Measurements from ENCODE around the gene KLHL36.

The KLHL36 gene

DNA sequence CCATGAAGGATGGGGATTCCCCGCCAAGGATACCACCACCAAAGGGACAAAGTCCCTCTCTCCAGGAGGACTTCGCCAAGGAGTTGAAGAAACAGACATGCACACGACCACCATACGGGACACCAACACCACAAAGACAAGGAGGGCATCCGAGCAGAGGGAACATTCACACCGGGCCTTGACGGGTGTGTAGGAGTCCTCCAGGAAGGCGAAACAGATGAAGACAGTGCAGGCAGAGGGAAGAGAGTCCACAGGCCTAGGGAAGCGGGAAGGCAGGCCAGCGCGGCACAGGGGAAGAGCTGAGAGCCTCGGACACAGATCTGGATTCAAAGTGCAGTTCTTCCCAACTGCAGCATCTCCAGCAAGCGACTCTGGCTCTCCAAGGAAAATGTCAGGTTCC lies 41.2 kb upstream of the KLHL36 start:
- Histone ChIP-seq H3K36me3 (ENCODE audit: control insufficient read depth in 2 of 2, insufficient read depth in 2 of 2, low read length in 2 of 2) (no peaks in the 10 kb centered on the region), H3K27ac (ENCODE audit: low read depth in 2 of 2, low read length in 2 of 2) (peak overlapping the region in 1 of 2 donors; percentile 5), H3K27me3 (ENCODE audit: control insufficient read depth in 2 of 2, insufficient read depth in 2 of 2, low read length in 2 of 2) (no peaks in the 10 kb centered on the region), H3K4me3 (ENCODE audit: low read length in 2 of 2) (no peak overlapping the region), H3K4me1 (ENCODE audit: control insufficient read depth in 2 of 2, insufficient read depth in 2 of 2, low read length in 2 of 2) (peaks cover 3 to 28% of the 10 kb centered on the region in 2 donors), H3K9ac (ENCODE audit: low read depth in 1 of 2, low read length in 2 of 2) (no peak overlapping the region), H3K9me3 (ENCODE audit: control insufficient read depth in 2 of 2, low read length in 2 of 2) (no peaks in the 10 kb centered on the region)

DNA sequence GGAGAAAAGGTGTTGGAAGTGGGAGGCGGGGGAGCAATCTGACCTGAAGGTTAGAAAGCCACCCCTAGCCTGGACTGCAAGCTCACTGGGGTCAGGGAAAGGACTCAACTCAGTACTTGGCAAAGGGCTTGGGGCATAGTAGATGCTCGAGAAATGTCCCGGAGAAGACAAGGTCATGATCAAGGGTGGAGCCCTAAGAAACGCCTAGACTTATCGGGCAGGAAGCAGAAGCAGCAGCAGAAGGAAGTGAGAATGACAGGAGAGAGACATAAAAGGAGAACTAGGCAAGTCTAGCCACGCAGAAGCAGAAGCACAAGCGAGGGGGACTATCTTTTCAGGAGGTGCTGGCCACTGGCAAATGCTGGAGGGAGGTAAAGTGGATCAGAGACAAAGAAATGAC lies 40.6 kb upstream of the KLHL36 start:
- Histone ChIP-seq H3K36me3 (ENCODE audit: control insufficient read depth in 2 of 2, insufficient read depth in 2 of 2, low read length in 2 of 2) (no peaks in the 10 kb centered on the region), H3K4me3 (ENCODE audit: low read length in 2 of 2) (peak overlapping the region in 1 of 2 donors; percentile 20), H3K27me3 (ENCODE audit: control insufficient read depth in 2 of 2, insufficient read depth in 2 of 2, low read length in 2 of 2) (no peaks in the 10 kb centered on the region), H3K4me1 (ENCODE audit: control insufficient read depth in 2 of 2, insufficient read depth in 2 of 2, low read length in 2 of 2) (peaks cover 3 to 30% of the 10 kb centered on the region in 2 donors), H3K9ac (ENCODE audit: low read depth in 1 of 2, low read length in 2 of 2) (peak overlapping the region in 1 of 2 donors; percentile 8), H3K9me3 (ENCODE audit: control insufficient read depth in 2 of 2, low read length in 2 of 2) (no peaks in the 10 kb centered on the region), H3K27ac (ENCODE audit: low read depth in 2 of 2, low read length in 2 of 2) (peak overlapping the region in 1 of 2 donors; percentile 45)

DNA sequence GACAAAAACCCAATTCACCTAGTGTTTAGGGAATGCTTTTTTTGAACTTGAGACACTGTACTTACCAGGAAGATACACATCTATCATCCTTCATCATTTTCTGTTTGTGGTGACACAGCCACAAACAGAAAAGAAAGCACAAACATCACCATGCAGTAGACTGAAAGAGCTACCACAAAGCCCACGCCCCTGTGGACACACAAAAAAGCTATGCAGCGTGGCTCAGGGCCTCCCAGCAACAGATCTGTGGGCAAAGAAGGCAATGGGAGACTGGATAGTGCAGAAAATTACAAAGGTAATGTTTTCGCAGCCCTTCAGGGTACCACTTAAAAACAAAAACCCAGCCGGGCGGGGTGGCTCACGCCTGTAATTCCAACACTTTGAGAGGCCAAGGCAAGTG lies 40.0 kb upstream of the KLHL36 start:
- Histone ChIP-seq H3K27ac (ENCODE audit: low read depth in 2 of 2, low read length in 2 of 2) (peak overlapping the region; percentile 7 to 60), H3K36me3 (ENCODE audit: control insufficient read depth in 2 of 2, insufficient read depth in 2 of 2, low read length in 2 of 2) (no peaks in the 10 kb centered on the region), H3K4me3 (ENCODE audit: low read length in 2 of 2) (peak overlapping the region in 1 of 2 donors; percentile 20), H3K9ac (ENCODE audit: low read depth in 1 of 2, low read length in 2 of 2) (no peak overlapping the region), H3K4me1 (ENCODE audit: control insufficient read depth in 2 of 2, insufficient read depth in 2 of 2, low read length in 2 of 2) (peaks cover 3 to 27% of the 10 kb centered on the region in 2 donors), H3K9me3 (ENCODE audit: control insufficient read depth in 2 of 2, low read length in 2 of 2) (no peaks in the 10 kb centered on the region), H3K27me3 (ENCODE audit: control insufficient read depth in 2 of 2, insufficient read depth in 2 of 2, low read length in 2 of 2) (no peaks in the 10 kb centered on the region)

DNA sequence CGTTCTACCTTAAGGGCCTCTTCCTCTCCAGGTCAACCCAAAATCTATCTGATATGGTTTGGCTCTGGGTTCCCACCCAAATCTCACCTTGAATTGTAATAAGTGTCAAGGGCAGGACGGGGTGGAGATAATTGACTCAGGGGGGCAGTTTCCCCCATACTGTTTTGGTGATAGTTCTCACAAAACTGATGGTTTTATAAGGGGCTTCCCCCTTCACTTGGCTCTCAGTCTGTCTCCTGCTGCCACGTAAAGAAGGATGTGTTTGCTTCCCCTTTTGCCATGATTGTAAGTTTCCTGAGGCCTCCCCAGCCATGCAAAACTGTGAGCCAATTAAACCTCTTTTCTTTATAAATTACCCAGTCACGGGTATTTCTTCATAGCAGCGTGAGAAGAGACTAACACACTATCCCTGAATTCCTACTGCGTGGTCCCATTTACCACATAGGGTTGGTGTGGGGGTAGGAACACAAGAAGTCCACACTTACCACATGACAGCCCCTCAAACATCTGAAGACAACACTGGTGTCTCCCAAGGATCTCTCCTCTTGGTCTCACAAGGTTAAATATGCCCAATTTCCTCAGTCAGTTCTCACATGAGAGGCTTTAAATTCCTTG lies 38.6 kb upstream of the KLHL36 start:
- H3K4me1 ChIP-seq (ENCODE audit: control insufficient read depth in 2 of 2, insufficient read depth in 2 of 2, low read length in 2 of 2) = peaks cover 0 to 24% of the 10 kb centered on the region in 2 donors
- H3K27ac ChIP-seq (ENCODE audit: low read depth in 2 of 2, low read length in 2 of 2) = peak overlapping the region in 1 of 2 donors; percentile 38
- no peaks in the 10 kb centered on the region for H3K36me3 ChIP-seq (ENCODE audit: control insufficient read depth in 2 of 2, insufficient read depth in 2 of 2, low read length in 2 of 2)
- no peaks in the 10 kb centered on the region for H3K9me3 ChIP-seq (ENCODE audit: control insufficient read depth in 2 of 2, low read length in 2 of 2)
- H3K9ac ChIP-seq (ENCODE audit: low read depth in 1 of 2, low read length in 2 of 2) = no peak overlapping the region
- H3K27me3 ChIP-seq (ENCODE audit: control insufficient read depth in 2 of 2, insufficient read depth in 2 of 2, low read length in 2 of 2) = no peaks in the 10 kb centered on the region
- H3K4me3 ChIP-seq (ENCODE audit: low read length in 2 of 2) = no peak overlapping the region

DNA sequence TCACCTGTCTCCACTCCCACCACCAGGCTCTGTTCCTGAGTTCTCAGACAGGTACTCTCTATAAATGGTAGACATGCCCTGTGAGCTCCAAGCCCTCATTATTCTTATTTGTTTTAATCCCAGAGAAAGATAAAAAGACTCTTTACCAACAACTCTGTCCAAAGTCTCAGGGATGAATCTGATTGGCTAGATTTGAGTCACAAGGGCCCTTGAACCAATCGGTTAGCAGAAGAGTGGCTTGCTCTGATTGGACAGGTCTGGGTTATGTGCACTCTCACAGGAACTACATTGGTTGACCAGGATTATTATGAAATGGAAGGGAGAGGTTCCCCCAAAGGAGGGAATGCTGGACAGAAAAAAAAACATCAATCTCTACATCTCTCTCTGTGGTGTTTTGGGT lies 37.9 kb upstream of the KLHL36 start:
- no peak overlapping the region for H3K27ac ChIP-seq (ENCODE audit: low read depth in 2 of 2, low read length in 2 of 2)
- H3K9ac ChIP-seq (ENCODE audit: low read depth in 1 of 2, low read length in 2 of 2) = no peak overlapping the region
- no peaks in the 10 kb centered on the region for H3K27me3 ChIP-seq (ENCODE audit: control insufficient read depth in 2 of 2, insufficient read depth in 2 of 2, low read length in 2 of 2)
- H3K9me3 ChIP-seq (ENCODE audit: control insufficient read depth in 2 of 2, low read length in 2 of 2) = no peaks in the 10 kb centered on the region
- peaks cover 0 to under 1% of the 10 kb centered on the region in 2 donors for H3K36me3 ChIP-seq (ENCODE audit: control insufficient read depth in 2 of 2, insufficient read depth in 2 of 2, low read length in 2 of 2)
- no peak overlapping the region for H3K4me3 ChIP-seq (ENCODE audit: low read length in 2 of 2)
- peaks cover 0 to 26% of the 10 kb centered on the region in 2 donors for H3K4me1 ChIP-seq (ENCODE audit: control insufficient read depth in 2 of 2, insufficient read depth in 2 of 2, low read length in 2 of 2)

DNA sequence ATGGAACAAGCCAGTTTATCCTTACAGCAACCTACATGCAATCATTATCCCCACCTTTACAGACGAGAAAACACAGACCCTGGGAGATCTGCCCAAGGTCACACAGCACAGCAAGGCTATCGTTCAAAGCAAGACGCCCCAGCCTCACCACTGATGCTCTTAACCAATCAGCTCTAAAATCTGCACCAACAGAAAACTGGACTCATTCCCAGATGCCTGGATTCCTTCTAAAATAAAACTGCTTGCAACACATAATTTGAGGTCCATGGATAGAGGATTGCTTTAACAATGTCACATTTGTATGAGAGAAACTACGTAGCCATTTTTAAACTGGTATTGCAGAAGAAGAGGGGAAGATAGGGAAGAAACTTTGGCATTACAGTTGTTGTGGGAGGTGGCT lies 37.3 kb upstream of the KLHL36 start:
- Histone ChIP-seq H3K4me3 (ENCODE audit: low read length in 2 of 2) (no peak overlapping the region), H3K27ac (ENCODE audit: low read depth in 2 of 2, low read length in 2 of 2) (no peak overlapping the region), H3K4me1 (ENCODE audit: control insufficient read depth in 2 of 2, insufficient read depth in 2 of 2, low read length in 2 of 2) (peaks cover 0 to 23% of the 10 kb centered on the region in 2 donors), H3K9ac (ENCODE audit: low read depth in 1 of 2, low read length in 2 of 2) (no peak overlapping the region), H3K36me3 (ENCODE audit: control insufficient read depth in 2 of 2, insufficient read depth in 2 of 2, low read length in 2 of 2) (peaks cover 0 to 3% of the 10 kb centered on the region in 2 donors), H3K9me3 (ENCODE audit: control insufficient read depth in 2 of 2, low read length in 2 of 2) (no peaks in the 10 kb centered on the region), H3K27me3 (ENCODE audit: control insufficient read depth in 2 of 2, insufficient read depth in 2 of 2, low read length in 2 of 2) (no peaks in the 10 kb centered on the region)

DNA sequence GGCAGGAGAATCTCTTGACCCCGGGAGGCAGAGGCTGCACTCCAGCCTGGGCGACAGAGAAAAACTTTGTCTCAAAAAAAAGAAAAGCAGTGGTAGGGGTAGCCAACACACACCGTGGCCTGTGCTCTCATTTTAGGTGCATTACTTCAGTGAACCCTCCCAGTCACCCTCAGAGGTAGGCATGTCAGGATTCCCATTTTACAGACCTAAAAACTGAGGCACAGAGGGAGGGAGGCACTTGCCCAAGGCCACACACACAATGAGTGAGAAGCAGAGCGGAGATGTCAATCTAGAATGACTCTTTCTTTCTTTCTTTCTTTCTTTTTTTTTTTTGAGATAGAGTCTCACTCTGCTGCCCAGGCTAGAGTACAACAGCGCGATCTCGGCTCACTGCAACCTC lies 35.6 kb upstream of the KLHL36 start:
- H3K9ac ChIP-seq (ENCODE audit: low read depth in 1 of 2, low read length in 2 of 2) = no peak overlapping the region
- no peak overlapping the region for H3K4me3 ChIP-seq (ENCODE audit: low read length in 2 of 2)
- no peaks in the 10 kb centered on the region for H3K27me3 ChIP-seq (ENCODE audit: control insufficient read depth in 2 of 2, insufficient read depth in 2 of 2, low read length in 2 of 2)
- peaks cover 0 to 3% of the 10 kb centered on the region in 2 donors for H3K36me3 ChIP-seq (ENCODE audit: control insufficient read depth in 2 of 2, insufficient read depth in 2 of 2, low read length in 2 of 2)
- H3K4me1 ChIP-seq (ENCODE audit: control insufficient read depth in 2 of 2, insufficient read depth in 2 of 2, low read length in 2 of 2) = peaks cover 4 to 33% of the 10 kb centered on the region in 2 donors
- no peaks in the 10 kb centered on the region for H3K9me3 ChIP-seq (ENCODE audit: control insufficient read depth in 2 of 2, low read length in 2 of 2)
- no peak overlapping the region for H3K27ac ChIP-seq (ENCODE audit: low read depth in 2 of 2, low read length in 2 of 2)

DNA sequence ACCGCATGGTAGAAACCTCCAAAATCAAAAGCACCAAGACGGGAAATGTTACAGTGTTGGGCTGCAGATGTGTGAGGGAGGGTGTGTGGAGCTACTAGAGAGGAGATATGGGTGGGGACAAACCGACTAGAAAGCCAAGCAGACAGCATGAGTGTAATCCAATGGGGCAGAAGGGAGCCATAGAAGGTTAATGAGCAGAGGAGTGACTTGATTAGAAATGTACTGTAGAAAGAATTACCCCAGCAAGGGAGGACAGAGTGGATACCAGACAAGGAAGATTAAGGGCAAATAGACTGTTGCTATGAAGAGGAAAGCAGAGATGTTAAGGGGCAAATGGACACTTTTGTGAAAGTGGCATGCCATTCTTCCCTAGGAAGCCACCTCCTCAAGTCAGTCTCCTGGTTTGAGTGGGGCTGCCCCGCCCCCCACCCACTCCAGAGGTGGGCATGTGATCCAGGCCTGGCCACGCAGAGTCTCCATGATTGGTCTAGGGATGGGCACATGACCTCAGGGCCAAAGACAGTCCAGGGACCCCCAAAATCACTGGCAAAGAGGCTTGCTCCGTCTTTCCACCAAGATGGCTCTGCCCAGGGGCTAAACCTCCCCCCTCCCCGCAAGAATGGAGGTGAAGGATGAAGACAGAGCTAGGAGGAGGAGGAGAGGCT lies 34.8 kb upstream of the KLHL36 start:
- Histone ChIP-seq H3K9ac (ENCODE audit: low read depth in 1 of 2, low read length in 2 of 2) (no peak overlapping the region), H3K36me3 (ENCODE audit: control insufficient read depth in 2 of 2, insufficient read depth in 2 of 2, low read length in 2 of 2) (peaks cover 0 to 3% of the 10 kb centered on the region in 2 donors), H3K4me3 (ENCODE audit: low read length in 2 of 2) (no peak overlapping the region), H3K27ac (ENCODE audit: low read depth in 2 of 2, low read length in 2 of 2) (no peak overlapping the region), H3K9me3 (ENCODE audit: control insufficient read depth in 2 of 2, low read length in 2 of 2) (no peaks in the 10 kb centered on the region), H3K27me3 (ENCODE audit: control insufficient read depth in 2 of 2, insufficient read depth in 2 of 2, low read length in 2 of 2) (no peaks in the 10 kb centered on the region), H3K4me1 (ENCODE audit: control insufficient read depth in 2 of 2, insufficient read depth in 2 of 2, low read length in 2 of 2) (peaks cover 4 to 32% of the 10 kb centered on the region in 2 donors)

DNA sequence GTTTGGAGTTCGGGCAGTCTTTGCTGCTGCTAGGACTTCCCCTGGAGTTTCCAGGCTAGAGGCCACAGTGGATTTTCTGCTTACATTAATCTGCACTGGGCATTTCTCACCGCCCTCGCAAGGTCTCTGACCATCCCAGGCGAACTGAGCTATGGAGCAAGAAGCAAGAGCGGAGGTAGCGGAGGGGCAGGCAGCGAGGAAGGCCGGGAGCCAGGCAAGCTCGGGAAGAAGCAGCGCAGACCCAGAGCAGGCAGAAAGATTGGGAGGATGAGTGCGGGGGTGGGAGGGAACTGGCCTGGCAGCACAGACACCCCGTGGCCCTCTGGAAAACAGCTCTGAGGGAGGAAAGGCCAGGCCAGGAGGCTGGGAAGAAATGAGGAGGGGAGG lies 34.2 kb upstream of the KLHL36 start:
- H3K4me3 ChIP-seq (ENCODE audit: low read length in 2 of 2) = no peak overlapping the region
- peaks cover 4 to 31% of the 10 kb centered on the region in 2 donors for H3K4me1 ChIP-seq (ENCODE audit: control insufficient read depth in 2 of 2, insufficient read depth in 2 of 2, low read length in 2 of 2)

DNA sequence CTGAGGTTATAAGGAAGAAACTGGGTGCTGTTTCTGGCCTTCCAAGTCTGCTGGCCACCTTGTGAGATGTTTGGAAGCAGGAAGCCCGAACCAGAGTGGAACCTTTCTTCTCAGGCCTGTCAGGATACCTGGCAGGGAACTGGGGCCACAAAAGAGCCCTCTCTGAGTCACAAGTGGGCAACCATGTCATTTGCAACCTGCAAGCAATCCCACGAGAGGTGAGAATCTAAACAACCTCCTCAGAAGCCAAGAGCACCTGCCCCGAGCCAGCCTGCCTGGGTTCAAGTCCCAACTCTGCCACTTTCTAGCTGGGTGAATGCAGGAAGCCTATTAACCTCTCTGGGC lies 33.7 kb upstream of the KLHL36 start:
- peaks cover 0 to 3% of the 10 kb centered on the region in 2 donors for H3K36me3 ChIP-seq (ENCODE audit: control insufficient read depth in 2 of 2, insufficient read depth in 2 of 2, low read length in 2 of 2)
- H3K4me3 ChIP-seq (ENCODE audit: low read length in 2 of 2) = peak overlapping the region in 1 of 2 donors; percentile 53
- H3K9me3 ChIP-seq (ENCODE audit: control insufficient read depth in 2 of 2, low read length in 2 of 2) = no peaks in the 10 kb centered on the region
- H3K9ac ChIP-seq (ENCODE audit: low read depth in 1 of 2, low read length in 2 of 2) = no peak overlapping the region
- no peaks in the 10 kb centered on the region for H3K27me3 ChIP-seq (ENCODE audit: control insufficient read depth in 2 of 2, insufficient read depth in 2 of 2, low read length in 2 of 2)
- peaks cover 4 to 29% of the 10 kb centered on the region in 2 donors for H3K4me1 ChIP-seq (ENCODE audit: control insufficient read depth in 2 of 2, insufficient read depth in 2 of 2, low read length in 2 of 2)
- no peak overlapping the region for H3K27ac ChIP-seq (ENCODE audit: low read depth in 2 of 2, low read length in 2 of 2)

More for the DNA sequence above, 34.2 kb upstream of the KLHL36 start:
- Histone ChIP-seq H3K27me3 (ENCODE audit: control insufficient read depth in 2 of 2, insufficient read depth in 2 of 2, low read length in 2 of 2) (no peaks in the 10 kb centered on the region), H3K27ac (ENCODE audit: low read depth in 2 of 2, low read length in 2 of 2) (no peak overlapping the region), H3K9me3 (ENCODE audit: control insufficient read depth in 2 of 2, low read length in 2 of 2) (no peaks in the 10 kb centered on the region), H3K36me3 (ENCODE audit: control insufficient read depth in 2 of 2, insufficient read depth in 2 of 2, low read length in 2 of 2) (peaks cover 0 to 3% of the 10 kb centered on the region in 2 donors), H3K9ac (ENCODE audit: low read depth in 1 of 2, low read length in 2 of 2) (no peak overlapping the region)

Data from mucosa of rectum (tissue), 2 donors.